ENCODE data around the gene AVEN. TPM values are rescaled to one million over a fixed set of nuclear protein-coding genes. Genes with fewer than 3 reads are reported as not detected.

AVEN gene
- total RNA-seq, 1 donor from 2014 or later: 17.3 TPM

GRCh38 chr15:33980159-33980558, 58.8 kb downstream of the AVEN start:
- Histone ChIP-seq H3K4me3 (no peak overlapping the region), H3K27me3 (no peaks in the 10 kb centered on the region), H3K4me1 (no peaks in the 10 kb centered on the region), H3K9me3 (no peaks in the 10 kb centered on the region), H3K36me3 (no peaks in the 10 kb centered on the region), H3K27ac (no peak overlapping the region)
- intact Hi-C loops (cut with DNase I): no loop called here
- no peak for TF ChIP-seq CTCF (IDR thresholded peaks at IDR 0.05)
- no peak for DNase-seq (ENCODE audit: low spot score in 2 of 2)

- intact Hi-C loops (cut with DNase I): no loop called here
Measured at GRCh38 chr15:33975022-33975565, 63.9 kb downstream of the AVEN start.

GRCh38 chr15:33971811-33972210, 67.2 kb downstream of the AVEN start:
- Histone ChIP-seq H3K27ac (no peak overlapping the region), H3K27me3 (no peaks in the 10 kb centered on the region), H3K9me3 (no peaks in the 10 kb centered on the region), H3K36me3 (no peaks in the 10 kb centered on the region), H3K4me3 (no peak overlapping the region), H3K4me1 (no peaks in the 10 kb centered on the region)
- DNase-seq (ENCODE audit: low spot score in 2 of 2): no peak
- intact Hi-C loops (cut with DNase I): no loop called here
- no peak for TF ChIP-seq CTCF (IDR thresholded peaks at IDR 0.05)

More at GRCh38 chr15:33975022-33975565, 63.9 kb downstream of the AVEN start:
- H3K4me3 ChIP-seq: no peak overlapping the region
- no peaks in the 10 kb centered on the region for H3K36me3 ChIP-seq
- no peak for TF ChIP-seq CTCF (IDR thresholded peaks at IDR 0.05)
- H3K27ac ChIP-seq: no peak overlapping the region
- H3K4me1 ChIP-seq: no peaks in the 10 kb centered on the region
- H3K9me3 ChIP-seq: no peaks in the 10 kb centered on the region
- DNase-seq (ENCODE audit: low spot score in 2 of 2): no peak
- H3K27me3 ChIP-seq: no peaks in the 10 kb centered on the region

- DNase-seq (ENCODE audit: low spot score in 2 of 2): no peak
- intact Hi-C loops (cut with DNase I): no loop called here
- no peaks in the 10 kb centered on the region for H3K4me1 ChIP-seq
Measured at GRCh38 chr15:33968821-33969220, 70.2 kb downstream of the AVEN start.

GRCh38 chr15:33968224-33968623, 70.8 kb downstream of the AVEN start, which contains the start of gene CHRM5:
Gene CHRM5 (plus strand): TSS chr15:33968497. CDS start chr15:34062718, 94,221 bp downstream.
- no peak for DNase-seq (ENCODE audit: low spot score in 2 of 2)
- intact Hi-C loops (cut with DNase I): no loop called here
- no peak for TF ChIP-seq CTCF (IDR thresholded peaks at IDR 0.05)
- Histone ChIP-seq H3K36me3 (no peaks in the 10 kb centered on the region), H3K27ac (no peak within 1 kb of the TSS), H3K4me1 (no peaks in the 10 kb centered on the region), H3K27me3 (no peaks in the 10 kb centered on the region), H3K9me3 (no peaks in the 10 kb centered on the region), H3K4me3 (no peak within 1 kb of the TSS)

More at GRCh38 chr15:33968821-33969220, 70.2 kb downstream of the AVEN start:
- H3K27ac ChIP-seq: no peak overlapping the region
- H3K4me3 ChIP-seq: no peak overlapping the region
- no peaks in the 10 kb centered on the region for H3K27me3 ChIP-seq
- no peaks in the 10 kb centered on the region for H3K36me3 ChIP-seq
- TF ChIP-seq CTCF (IDR thresholded peaks at IDR 0.05): no peak
- H3K9me3 ChIP-seq: no peaks in the 10 kb centered on the region

- intact Hi-C loops (cut with DNase I): no loop called here
- DNase-seq (ENCODE audit: low spot score in 2 of 2): no peak
- H3K4me3 ChIP-seq: no peak overlapping the region
- no peak overlapping the region for H3K27ac ChIP-seq
- no peaks in the 10 kb centered on the region for H3K9me3 ChIP-seq
- no peak for TF ChIP-seq CTCF (IDR thresholded peaks at IDR 0.05)
- no peaks in the 10 kb centered on the region for H3K36me3 ChIP-seq
- H3K27me3 ChIP-seq: no peaks in the 10 kb centered on the region
- H3K4me1 ChIP-seq: no peaks in the 10 kb centered on the region
Measured at GRCh38 chr15:33964665-33965040, 74.4 kb downstream of the AVEN start.
